ENCODE data around the gene PNKP.

Gene PNKP

DNA sequence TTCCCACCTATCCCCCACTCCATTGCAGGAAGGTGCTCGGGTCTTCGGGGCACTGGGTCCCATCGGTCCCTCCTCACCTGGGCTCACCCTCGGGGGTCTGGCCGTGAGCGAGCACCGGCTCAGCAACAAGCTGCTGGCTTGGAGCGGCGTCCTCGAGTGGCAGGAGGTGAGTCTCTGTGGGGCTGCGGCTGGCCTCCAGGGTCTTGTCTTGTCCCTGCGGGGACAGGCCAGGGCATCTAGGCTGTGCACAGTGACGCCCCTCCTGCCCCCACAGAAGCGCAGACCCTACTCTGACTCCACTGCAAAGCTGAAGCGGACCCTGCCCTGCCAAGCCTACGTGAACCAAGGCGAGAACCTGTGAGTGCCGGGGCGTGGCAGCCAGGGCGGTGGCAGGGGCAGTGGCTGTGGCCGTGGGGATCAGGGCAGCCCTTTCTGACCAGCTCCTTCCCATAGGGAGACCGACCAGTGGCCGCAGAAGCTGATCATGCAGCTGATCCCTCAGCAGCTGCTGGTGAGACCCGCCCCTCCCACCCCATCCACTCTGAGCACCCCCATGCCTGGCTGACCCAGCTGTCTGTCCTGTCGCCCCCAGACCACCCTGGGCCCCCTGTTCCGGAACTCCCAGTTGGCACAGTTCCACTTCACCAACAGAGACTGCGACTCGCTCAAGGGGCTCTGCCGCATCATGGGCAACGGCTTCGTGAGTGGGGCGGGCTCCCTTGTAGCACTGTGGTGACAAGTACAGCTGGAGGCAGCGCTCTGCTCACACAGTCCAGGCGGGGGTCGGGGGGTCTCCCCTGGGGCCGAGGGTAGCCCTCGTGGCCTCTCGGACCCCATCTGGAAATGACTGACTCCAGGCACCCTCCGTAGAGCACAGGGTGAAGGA is 12.8 kb downstream of the PNKP start:
- Histone ChIP-seq H3K27me3 (ENCODE audit: control insufficient read depth in 1 of 2, insufficient read depth in 2 of 2, low read length in 2 of 2) (no peaks in the 10 kb centered on the region), H3K4me1 (ENCODE audit: control insufficient read depth in 1 of 2, insufficient read depth in 2 of 2, low read length in 2 of 2) (peaks cover 15 to 31% of the 10 kb centered on the region in 2 donors), H3K4me3 (ENCODE audit: low read depth in 1 of 2, low read length in 2 of 2) (no peak overlapping the region), H3K9me3 (ENCODE audit: control insufficient read depth in 1 of 2, low read length in 2 of 2) (no peaks in the 10 kb centered on the region), H3K36me3 (ENCODE audit: control insufficient read depth in 1 of 2, insufficient read depth in 2 of 2, low read length in 2 of 2) (peaks cover 2 to 39% of the 10 kb centered on the region in 2 donors), H3K9ac (ENCODE audit: low read depth in 1 of 2, low read length in 2 of 2) (no peak overlapping the region), H3K27ac (ENCODE audit: low read depth, low read length) (no peak overlapping the region)

DNA sequence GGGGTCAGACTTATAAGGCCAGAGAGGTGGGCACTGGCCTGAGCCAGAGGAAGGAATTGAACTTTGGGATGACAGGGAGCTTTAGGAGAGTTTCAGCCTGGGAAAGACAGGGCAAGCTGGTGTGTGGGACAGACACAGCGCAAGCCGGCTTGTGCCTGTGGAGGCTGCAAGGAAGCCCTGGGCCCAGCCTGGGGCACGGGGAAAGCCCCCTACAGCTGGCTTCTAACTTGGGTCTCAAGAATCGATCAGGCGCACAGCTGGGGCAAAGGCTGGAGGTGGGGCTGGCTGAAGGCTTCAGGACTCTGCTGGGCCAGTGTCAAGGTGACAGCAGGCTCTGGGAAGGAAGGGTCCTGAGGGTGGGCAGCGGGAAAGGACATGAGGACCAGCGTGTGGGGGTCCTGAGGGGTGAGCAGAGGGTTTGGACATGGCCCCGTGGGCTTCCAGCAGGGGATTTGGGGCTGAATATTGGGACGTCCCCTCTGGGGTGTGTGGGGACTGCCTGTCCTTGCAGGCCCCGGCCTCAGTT is 13.5 kb downstream of the PNKP start:
- H3K27ac ChIP-seq (ENCODE audit: low read depth, low read length): no peak overlapping the region
- no peaks in the 10 kb centered on the region for H3K9me3 ChIP-seq (ENCODE audit: control insufficient read depth in 1 of 2, low read length in 2 of 2)
- peaks cover 0 to 37% of the 10 kb centered on the region in 2 donors for H3K36me3 ChIP-seq (ENCODE audit: control insufficient read depth in 1 of 2, insufficient read depth in 2 of 2, low read length in 2 of 2)
- H3K4me1 ChIP-seq (ENCODE audit: control insufficient read depth in 1 of 2, insufficient read depth in 2 of 2, low read length in 2 of 2): peaks cover 15 to 31% of the 10 kb centered on the region in 2 donors
- no peak overlapping the region for H3K4me3 ChIP-seq (ENCODE audit: low read depth in 1 of 2, low read length in 2 of 2)
- H3K9ac ChIP-seq (ENCODE audit: low read depth in 1 of 2, low read length in 2 of 2): no peak overlapping the region
- H3K27me3 ChIP-seq (ENCODE audit: control insufficient read depth in 1 of 2, insufficient read depth in 2 of 2, low read length in 2 of 2): no peaks in the 10 kb centered on the region

DNA sequence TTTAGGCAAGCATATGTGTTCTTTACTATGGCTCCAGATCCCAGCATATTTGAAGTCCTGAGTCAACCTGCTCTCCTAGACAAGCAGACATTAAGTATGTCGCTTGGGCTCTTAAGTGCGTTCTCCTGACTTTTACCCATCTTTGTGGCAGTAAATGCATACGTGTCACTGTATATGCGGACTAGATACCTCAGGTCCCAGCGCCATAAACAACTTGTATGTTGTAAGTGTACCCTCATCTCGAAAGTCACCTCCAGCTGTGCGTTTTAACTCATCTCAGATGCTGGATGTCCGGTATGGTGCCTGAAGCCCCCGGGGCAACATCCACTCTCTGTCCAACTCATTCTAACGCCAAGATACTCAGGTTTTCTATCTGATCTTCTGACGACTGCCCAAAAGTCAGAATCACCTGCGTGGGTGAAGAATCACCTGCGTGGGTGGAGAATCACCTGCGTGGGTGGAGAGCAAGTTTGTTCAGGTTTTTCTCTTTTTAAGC is 14.7 kb downstream of the PNKP start:
- no peak overlapping the region for H3K27ac ChIP-seq (ENCODE audit: low read depth, low read length)
- peaks cover 0 to 25% of the 10 kb centered on the region in 2 donors for H3K36me3 ChIP-seq (ENCODE audit: control insufficient read depth in 1 of 2, insufficient read depth in 2 of 2, low read length in 2 of 2)
- no peaks in the 10 kb centered on the region for H3K27me3 ChIP-seq (ENCODE audit: control insufficient read depth in 1 of 2, insufficient read depth in 2 of 2, low read length in 2 of 2)
- H3K4me3 ChIP-seq (ENCODE audit: low read depth in 1 of 2, low read length in 2 of 2): peak overlapping the region; percentile 63 to 70
- H3K4me1 ChIP-seq (ENCODE audit: control insufficient read depth in 1 of 2, insufficient read depth in 2 of 2, low read length in 2 of 2): peaks cover 15 to 31% of the 10 kb centered on the region in 2 donors
- no peaks in the 10 kb centered on the region for H3K9me3 ChIP-seq (ENCODE audit: control insufficient read depth in 1 of 2, low read length in 2 of 2)
- H3K9ac ChIP-seq (ENCODE audit: low read depth in 1 of 2, low read length in 2 of 2): peak overlapping the region; percentile 13 to 57

DNA sequence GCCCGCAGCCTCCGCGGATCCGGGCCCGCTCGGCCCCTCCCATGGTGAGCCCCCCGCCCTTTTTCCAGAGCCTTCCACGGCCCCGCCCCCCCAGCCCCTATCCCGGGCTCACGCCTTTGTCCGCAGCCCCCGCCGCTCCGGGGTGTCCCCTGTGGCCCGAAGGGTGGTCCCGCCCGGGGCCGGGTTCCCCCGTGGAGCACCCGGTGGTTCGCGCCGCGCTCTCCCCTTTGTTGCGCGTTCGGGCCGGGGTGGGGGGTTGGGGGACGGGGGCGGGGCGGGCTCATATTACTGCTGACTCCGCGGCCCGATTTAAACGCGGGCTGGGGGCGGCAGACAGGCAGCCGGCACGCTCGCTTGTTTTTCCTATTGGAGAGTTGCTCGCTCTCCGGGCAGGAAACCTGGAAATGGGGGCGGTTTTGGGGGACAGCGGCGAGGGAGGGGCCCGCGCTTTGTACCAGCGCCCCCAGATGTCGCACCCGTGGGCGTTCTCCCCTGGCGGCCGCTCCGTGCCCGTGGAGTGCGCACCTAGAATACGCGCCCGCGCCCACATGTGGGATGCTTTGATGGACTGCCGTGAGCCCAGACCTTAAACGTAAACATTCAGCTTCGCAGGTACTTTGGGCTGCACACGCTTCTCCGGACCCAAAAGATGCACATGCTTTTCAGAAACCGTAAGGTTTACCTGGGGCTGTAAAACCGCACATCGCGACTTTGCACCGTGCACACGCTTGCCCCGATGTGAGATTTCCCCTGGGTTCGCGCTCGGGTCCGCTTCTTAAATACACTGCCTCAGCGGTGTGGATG is 15.7 kb downstream of the PNKP start:
- Histone ChIP-seq H3K36me3 (ENCODE audit: control insufficient read depth in 1 of 2, insufficient read depth in 2 of 2, low read length in 2 of 2) (peaks cover 0 to 16% of the 10 kb centered on the region in 2 donors), H3K27me3 (ENCODE audit: control insufficient read depth in 1 of 2, insufficient read depth in 2 of 2, low read length in 2 of 2) (no peaks in the 10 kb centered on the region), H3K27ac (ENCODE audit: low read depth, low read length) (no peak overlapping the region), H3K4me3 (ENCODE audit: low read depth in 1 of 2, low read length in 2 of 2) (peak overlapping the region; percentile 63 to 92), H3K9ac (ENCODE audit: low read depth in 1 of 2, low read length in 2 of 2) (peak overlapping the region; percentile 13 to 57), H3K4me1 (ENCODE audit: control insufficient read depth in 1 of 2, insufficient read depth in 2 of 2, low read length in 2 of 2) (peaks cover 15 to 31% of the 10 kb centered on the region in 2 donors), H3K9me3 (ENCODE audit: control insufficient read depth in 1 of 2, low read length in 2 of 2) (no peaks in the 10 kb centered on the region)

DNA sequence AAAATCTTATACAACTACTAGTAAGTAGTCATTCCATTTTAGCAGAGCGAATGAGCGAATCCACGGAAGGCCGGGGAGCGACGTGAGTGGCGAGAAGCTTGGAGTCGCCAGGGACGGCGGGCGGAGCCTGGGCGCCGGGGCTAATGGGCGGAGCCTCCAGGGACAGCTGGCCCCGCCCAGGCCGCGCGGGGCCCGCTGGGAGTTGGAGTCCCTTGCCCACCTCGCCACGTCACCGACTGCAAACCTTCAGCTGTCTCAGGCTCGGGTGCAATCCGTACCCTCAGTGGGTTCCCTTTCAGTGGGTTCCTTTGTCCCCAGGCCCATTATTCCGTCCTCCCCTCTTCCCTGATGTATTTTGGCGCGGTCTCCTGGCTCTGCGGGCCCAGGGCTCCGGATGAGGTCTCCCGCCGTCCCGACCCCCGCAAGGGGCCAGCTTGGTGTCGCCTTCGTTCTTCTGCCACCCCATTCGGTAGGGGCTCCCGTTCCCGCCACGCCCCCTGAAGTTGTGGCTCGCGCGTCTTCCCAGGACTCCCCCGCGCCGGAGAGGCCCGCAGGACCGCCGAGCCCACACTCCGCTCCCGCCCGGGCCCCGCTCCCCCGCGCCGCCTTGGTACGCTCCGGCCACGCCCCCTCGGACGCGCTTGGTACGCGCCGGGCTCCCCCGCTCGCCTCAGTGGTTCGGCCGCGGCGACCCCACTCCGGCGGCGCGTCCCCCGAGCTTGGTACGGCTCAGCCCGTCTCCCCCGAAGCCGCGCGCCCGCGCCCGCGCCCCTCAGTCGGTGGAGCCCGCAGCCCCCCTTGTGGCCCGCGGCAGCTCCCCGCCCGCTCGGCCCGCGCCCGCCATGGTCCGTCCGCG is 16.7 kb downstream of the PNKP start, which contains the start of gene PTOV1:
TSS of gene PTOV1 (plus strand) at position 673 of the 856 bp plus-strand sequence.
- peak within 1 kb of the TSS; percentile 97 to 100 for H3K9ac ChIP-seq (ENCODE audit: low read depth in 1 of 2, low read length in 2 of 2)
- peaks cover 15 to 31% of the 10 kb centered on the region in 2 donors for H3K4me1 ChIP-seq (ENCODE audit: control insufficient read depth in 1 of 2, insufficient read depth in 2 of 2, low read length in 2 of 2)
- H3K27ac ChIP-seq (ENCODE audit: low read depth, low read length): peak within 1 kb of the TSS; percentile 100

DNA sequence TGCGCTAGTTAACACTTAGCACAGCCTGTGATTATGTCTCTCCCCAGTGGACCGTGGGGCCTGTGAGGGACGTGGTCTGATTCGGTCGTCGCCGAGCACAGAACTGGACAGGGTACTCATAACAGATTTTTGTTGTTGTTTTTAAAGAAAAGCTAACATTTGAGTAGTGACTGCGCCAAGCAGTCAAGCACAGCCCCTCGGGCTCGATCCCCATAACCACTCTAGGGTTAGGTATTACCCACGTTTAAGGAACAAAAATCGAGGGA is 17.2 kb downstream of the PNKP start:
- no peak overlapping the region for H3K27ac ChIP-seq (ENCODE audit: low read depth, low read length)
- H3K36me3 ChIP-seq (ENCODE audit: control insufficient read depth in 1 of 2, insufficient read depth in 2 of 2, low read length in 2 of 2): peaks cover 0 to 4% of the 10 kb centered on the region in 2 donors
- H3K27me3 ChIP-seq (ENCODE audit: control insufficient read depth in 1 of 2, insufficient read depth in 2 of 2, low read length in 2 of 2): no peaks in the 10 kb centered on the region
- H3K9me3 ChIP-seq (ENCODE audit: control insufficient read depth in 1 of 2, low read length in 2 of 2): no peaks in the 10 kb centered on the region
- peak overlapping the region; percentile 97 to 100 for H3K9ac ChIP-seq (ENCODE audit: low read depth in 1 of 2, low read length in 2 of 2)
- peak overlapping the region; percentile 85 to 92 for H3K4me3 ChIP-seq (ENCODE audit: low read depth in 1 of 2, low read length in 2 of 2)
- peaks cover 15 to 31% of the 10 kb centered on the region in 2 donors for H3K4me1 ChIP-seq (ENCODE audit: control insufficient read depth in 1 of 2, insufficient read depth in 2 of 2, low read length in 2 of 2)

More for the DNA sequence above, 16.7 kb downstream of the PNKP start, which contains the start of gene PTOV1:
- H3K4me3 ChIP-seq (ENCODE audit: low read depth in 1 of 2, low read length in 2 of 2): peak within 1 kb of the TSS; percentile 85 to 92
- H3K27me3 ChIP-seq (ENCODE audit: control insufficient read depth in 1 of 2, insufficient read depth in 2 of 2, low read length in 2 of 2): no peaks in the 10 kb centered on the region
- H3K9me3 ChIP-seq (ENCODE audit: control insufficient read depth in 1 of 2, low read length in 2 of 2): no peaks in the 10 kb centered on the region
- H3K36me3 ChIP-seq (ENCODE audit: control insufficient read depth in 1 of 2, insufficient read depth in 2 of 2, low read length in 2 of 2): peaks cover 0 to 8% of the 10 kb centered on the region in 2 donors

DNA sequence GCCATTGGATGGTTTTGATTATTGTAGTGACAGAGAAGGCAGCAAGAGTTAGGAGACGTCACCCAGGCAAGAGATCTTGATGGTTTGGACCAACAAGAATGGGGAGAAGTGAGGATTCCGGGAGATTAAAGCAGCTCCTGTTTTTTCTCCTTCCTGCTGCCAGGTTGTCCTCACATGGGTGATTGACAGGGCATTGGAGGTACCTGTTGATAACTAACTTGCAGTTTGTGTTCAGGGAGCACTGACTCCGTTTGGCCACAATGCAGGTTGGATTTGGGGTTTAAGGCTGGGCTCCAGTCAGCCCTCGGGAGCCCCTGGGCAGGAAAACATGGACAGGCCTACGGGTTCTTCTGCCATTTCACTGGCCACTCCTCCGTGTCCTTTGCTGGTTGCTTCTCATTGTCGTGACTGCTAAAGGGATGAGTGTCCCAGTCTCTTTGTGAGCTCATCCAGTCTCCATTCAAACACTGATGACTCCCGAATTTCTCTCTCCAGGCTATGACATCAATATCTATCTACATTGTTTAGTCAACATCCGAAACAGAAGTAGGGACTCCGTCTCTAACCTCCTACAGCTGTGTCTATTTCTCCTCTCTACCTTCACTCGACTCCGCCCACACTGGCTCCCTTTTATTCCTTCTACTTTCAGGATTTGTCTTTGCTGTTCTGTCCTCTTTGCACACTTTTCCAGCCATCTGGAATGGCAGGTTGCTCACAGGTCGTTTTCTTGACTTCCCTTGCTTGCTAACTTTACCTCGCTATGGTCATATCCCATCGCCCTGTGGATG is 17.7 kb downstream of the PNKP start:
- H3K4me1 ChIP-seq (ENCODE audit: control insufficient read depth in 1 of 2, insufficient read depth in 2 of 2, low read length in 2 of 2): peaks cover 15 to 30% of the 10 kb centered on the region in 2 donors
- H3K9ac ChIP-seq (ENCODE audit: low read depth in 1 of 2, low read length in 2 of 2): peak overlapping the region; percentile 97 to 100
- H3K27ac ChIP-seq (ENCODE audit: low read depth, low read length): no peak overlapping the region
- H3K27me3 ChIP-seq (ENCODE audit: control insufficient read depth in 1 of 2, insufficient read depth in 2 of 2, low read length in 2 of 2): no peaks in the 10 kb centered on the region
- H3K9me3 ChIP-seq (ENCODE audit: control insufficient read depth in 1 of 2, low read length in 2 of 2): no peaks in the 10 kb centered on the region
- H3K4me3 ChIP-seq (ENCODE audit: low read depth in 1 of 2, low read length in 2 of 2): peak overlapping the region; percentile 85 to 92
- H3K36me3 ChIP-seq (ENCODE audit: control insufficient read depth in 1 of 2, insufficient read depth in 2 of 2, low read length in 2 of 2): no peaks in the 10 kb centered on the region

DNA sequence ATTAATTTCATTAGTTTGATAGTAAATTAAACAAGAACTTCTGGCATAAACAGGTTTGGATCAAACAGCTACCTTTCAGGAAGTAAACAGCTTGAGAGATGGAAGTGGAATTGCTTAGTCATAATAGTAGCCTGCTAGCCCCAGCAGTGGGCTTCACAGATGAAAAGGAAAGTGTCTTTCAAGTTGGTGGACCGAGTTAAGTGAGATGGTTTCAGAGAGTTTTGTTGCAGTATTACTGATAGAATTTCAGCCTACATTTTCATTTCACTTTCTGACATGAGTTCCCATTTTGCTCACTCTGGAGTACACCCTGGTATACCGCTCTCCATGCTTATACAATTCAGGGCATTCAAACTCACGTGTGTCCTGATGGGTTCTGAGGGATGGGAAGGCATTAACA is 18.4 kb downstream of the PNKP start:
- Histone ChIP-seq H3K27ac (ENCODE audit: low read depth, low read length) (no peak overlapping the region), H3K9me3 (ENCODE audit: control insufficient read depth in 1 of 2, low read length in 2 of 2) (no peaks in the 10 kb centered on the region), H3K4me3 (ENCODE audit: low read depth in 1 of 2, low read length in 2 of 2) (no peak overlapping the region), H3K27me3 (ENCODE audit: control insufficient read depth in 1 of 2, insufficient read depth in 2 of 2, low read length in 2 of 2) (no peaks in the 10 kb centered on the region), H3K4me1 (ENCODE audit: control insufficient read depth in 1 of 2, insufficient read depth in 2 of 2, low read length in 2 of 2) (peaks cover 15 to 23% of the 10 kb centered on the region in 2 donors), H3K9ac (ENCODE audit: low read depth in 1 of 2, low read length in 2 of 2) (no peak overlapping the region), H3K36me3 (ENCODE audit: control insufficient read depth in 1 of 2, insufficient read depth in 2 of 2, low read length in 2 of 2) (no peaks in the 10 kb centered on the region)

Data from duodenal mucosa (tissue), 2 donors.